ENCODE measurements around the gene TLR5.

- TF ChIP-seq CTCF (conservative IDR thresholded peaks at IDR 0.05 in 1 of 2, IDR thresholded peaks at IDR 0.05 in 1 of 2; ENCODE audit: low read depth in 1 of 2, low read length in 2 of 2) (no peak), EZH2 (IDR thresholded peaks at IDR 0.05; ENCODE audit: low read length, missing control alignments) (no peak)
Observed at GRCh38 chr1:223083831-223084230, 59.2 kb downstream of the TLR5 start.
